Skeletal muscle tissue (tissue), 4 donors: ENCODE data around the gene RIC1. TPM values are rescaled to one million over a fixed set of nuclear protein-coding genes. Genes with fewer than 3 reads are reported as not detected.
"Not testable (repeated sequence)": the region's sequence is repeated elsewhere in the genome, so short reads cannot be mapped to it uniquely, and the experiment has no call there.

ENCODE experiments used
- H3K27ac ChIP-seq: one replicate; pipeline ENCODE4 v1.7.0; 2013; ENCODE audit warnings: mild to moderate bottlenecking, low read depth, low read length, inconsistent platforms
- H3K27me3 ChIP-seq, 3 donors: one replicate each; pipeline ENCODE4 v1.7.0; 2013; ENCODE audit warnings: low read length in 3 of 3; ENCODE audit not compliant: control insufficient read depth in 3 of 3, insufficient read depth in 3 of 3
- H3K36me3 ChIP-seq, 3 donors: one replicate each; pipeline ENCODE4 v1.7.0; 2013; ENCODE audit warnings: low read length in 3 of 3; ENCODE audit not compliant: control insufficient read depth in 3 of 3, insufficient read depth in 3 of 3
- H3K4me1 ChIP-seq, 3 donors: one replicate each; pipeline ENCODE4 v1.7.0; 2013; ENCODE audit warnings: low read length in 3 of 3, mild to moderate bottlenecking in 3 of 3; ENCODE audit not compliant: control insufficient read depth in 3 of 3, insufficient read depth in 3 of 3
- H3K4me3 ChIP-seq, 3 donors: one replicate each; pipeline ENCODE4 v1.7.0; 2013; ENCODE audit warnings: low read length in 3 of 3
- H3K9ac ChIP-seq, 3 donors: one replicate each; pipeline ENCODE4 v1.7.0; 2013; ENCODE audit warnings: low read length in 3 of 3, mild to moderate bottlenecking in 3 of 3, moderate library complexity in 2 of 3, low read depth in 1 of 3
- H3K9me3 ChIP-seq, 3 donors: one replicate each; pipeline ENCODE4 v1.7.0; 2013; ENCODE audit warnings: low read length in 3 of 3; ENCODE audit not compliant: control insufficient read depth in 3 of 3
- total RNA-seq: library from RNA; depleted of rRNA; stranded (reverse); fragments of >200 nt; gene quantifications from one replicate; pipeline ENCODE4 v1.2.3, GENCODE V29; 2014
- donor health status: Osteomylitis.

RIC1 gene
- total RNA-seq, 1 donor from 2014 or later = 26.6 TPM

GRCh38 chr9:5790923-5791322 lies 162.0 kb downstream of the RIC1 start:
- no peaks in the 10 kb centered on the region for H3K4me1 ChIP-seq
- H3K9me3 ChIP-seq = no peaks in the 10 kb centered on the region
- H3K27ac ChIP-seq = no peak overlapping the region
- H3K9ac ChIP-seq = no peak overlapping the region
- peaks cover 10 to 22% (median 16%) of the 10 kb centered on the region in 3 donors for H3K36me3 ChIP-seq
- H3K27me3 ChIP-seq = no peaks in the 10 kb centered on the region
- H3K4me3 ChIP-seq = no peak overlapping the region

- H3K9me3 ChIP-seq = no peaks in the 10 kb centered on the region
These were observed 163.0 kb downstream of the RIC1 start for GRCh38 chr9:5791870-5792269.

GRCh38 chr9:5793812-5794211 lies 164.9 kb downstream of the RIC1 start:
- Histone ChIP-seq H3K27me3 (no peaks in the 10 kb centered on the region), H3K4me1 (no peaks in the 10 kb centered on the region), H3K9ac (no peak overlapping the region), H3K27ac (no peak overlapping the region), H3K36me3 (peaks cover 0 to 10% (median 5%) of the 10 kb centered on the region in 3 donors), H3K9me3 (no peaks in the 10 kb centered on the region), H3K4me3 (no peak overlapping the region)

More at GRCh38 chr9:5791870-5792269, 163.0 kb downstream of the RIC1 start:
- Histone ChIP-seq H3K36me3 (peaks cover 2 to 18% (median 7%) of the 10 kb centered on the region in 3 donors), H3K9ac (no peak overlapping the region), H3K27ac (no peak overlapping the region), H3K4me1 (no peaks in the 10 kb centered on the region), H3K4me3 (no peak overlapping the region), H3K27me3 (no peaks in the 10 kb centered on the region)

GRCh38 chr9:5796298-5796697 lies 167.4 kb downstream of the RIC1 start:
- Histone ChIP-seq H3K27me3 (no peaks in the 10 kb centered on the region), H3K9ac (no peak overlapping the region), H3K36me3 (peaks cover 0 to 10% (median 6%) of the 10 kb centered on the region in 3 donors), H3K4me1 (peaks cover 0 to 3% (median 0%) of the 10 kb centered on the region in 3 donors), H3K9me3 (no peaks in the 10 kb centered on the region), H3K4me3 (no peak overlapping the region), H3K27ac (no peak overlapping the region)

- Histone ChIP-seq H3K27me3 (no peaks in the 10 kb centered on the region), H3K4me3 (no peak overlapping the region), H3K9me3 (no peaks in the 10 kb centered on the region), H3K4me1 (peaks cover 0 to 3% (median 0%) of the 10 kb centered on the region in 3 donors), H3K36me3 (peaks cover 0 to 6% (median 5%) of the 10 kb centered on the region in 3 donors), H3K9ac (no peak overlapping the region), H3K27ac (no peak overlapping the region)
These were observed 169.7 kb downstream of the RIC1 start for GRCh38 chr9:5798581-5798980.

GRCh38 chr9:5799314-5799713 lies 170.4 kb downstream of the RIC1 start:
- H3K9ac ChIP-seq = peak overlapping the region in 1 of 3 donors; percentile 33
- H3K27me3 ChIP-seq = no peaks in the 10 kb centered on the region
- H3K36me3 ChIP-seq = peaks cover 2 to 10% (median 5%) of the 10 kb centered on the region in 3 donors
- no peaks in the 10 kb centered on the region for H3K9me3 ChIP-seq
- H3K4me1 ChIP-seq = peaks cover 0 to 3% (median 0%) of the 10 kb centered on the region in 3 donors
- H3K4me3 ChIP-seq = no peak overlapping the region
- H3K27ac ChIP-seq = no peak overlapping the region

- H3K4me3 ChIP-seq, H3K9ac ChIP-seq, H3K27ac ChIP-seq, H3K27me3 ChIP-seq, H3K9me3 ChIP-seq, H3K4me1 ChIP-seq: not testable (repeated sequence)
- peaks cover 3 to 10% (median 5%) of the 10 kb centered on the region in 3 donors for H3K36me3 ChIP-seq
These were observed 171.5 kb downstream of the RIC1 start for GRCh38 chr9:5800378-5800777.

- no peak overlapping the region for H3K4me3 ChIP-seq
- peaks cover 0 to 3% (median 0%) of the 10 kb centered on the region in 3 donors for H3K4me1 ChIP-seq
- H3K36me3 ChIP-seq = peaks cover 3 to 10% (median 5%) of the 10 kb centered on the region in 3 donors
- no peaks in the 10 kb centered on the region for H3K27me3 ChIP-seq
- no peak overlapping the region for H3K27ac ChIP-seq
- H3K9me3 ChIP-seq = no peaks in the 10 kb centered on the region
- H3K9ac ChIP-seq = no peak overlapping the region
These were observed 172.2 kb downstream of the RIC1 start for GRCh38 chr9:5800969-5801738.

GRCh38 chr9:5801739-5802113 lies 172.8 kb downstream of the RIC1 start:
- Histone ChIP-seq H3K27me3 (no peaks in the 10 kb centered on the region), H3K4me1 (peaks cover 0 to 3% (median 0%) of the 10 kb centered on the region in 3 donors), H3K9ac (no peak overlapping the region), H3K36me3 (peaks cover 0 to 10% (median 3%) of the 10 kb centered on the region in 3 donors), H3K27ac (no peak overlapping the region), H3K9me3 (no peaks in the 10 kb centered on the region), H3K4me3 (no peak overlapping the region)

GRCh38 chr9:5805478-5805877 lies 176.6 kb downstream of the RIC1 start:
- Histone ChIP-seq H3K27me3 (no peaks in the 10 kb centered on the region), H3K4me1 (peaks cover 0 to 3% (median 0%) of the 10 kb centered on the region in 3 donors), H3K27ac (no peak overlapping the region), H3K9me3 (no peaks in the 10 kb centered on the region), H3K36me3 (peaks cover 3 to 17% (median 13%) of the 10 kb centered on the region in 3 donors), H3K4me3 (no peak overlapping the region), H3K9ac (no peak overlapping the region)
